HepG2 (cell line): ENCODE data around the gene TNFRSF6B. TPM values are rescaled to one million over a fixed set of nuclear protein-coding genes. Genes with fewer than 3 reads are reported as not detected.

ENCODE experiments used
- ATAD3A ChIP-seq: sonication (generic); formaldehyde crosslinking; IDR thresholded peaks from 2 replicates; pipeline ENCODE4 v1.4.0; 2020; ENCODE audit warnings: missing genetic modification reagents
- BCL3 ChIP-seq: sonication (generic); formaldehyde crosslinking; IDR thresholded peaks from 2 replicates; pipeline ENCODE4 v1.5.1; 2020; ENCODE audit warnings: mild to moderate bottlenecking, missing genetic modification reagents, moderate library complexity
- CREB3 ChIP-seq: sonication (generic); formaldehyde crosslinking; IDR thresholded peaks from 2 replicates; pipeline ENCODE4 v1.5.0; 2020; ENCODE audit warnings: missing genetic modification reagents
- FOXJ3 ChIP-seq: sonication (generic); formaldehyde crosslinking; IDR thresholded peaks from 2 replicates; pipeline ENCODE4 v1.4.0; 2020; ENCODE audit warnings: missing genetic modification reagents, mild to moderate bottlenecking, borderline replicate concordance
- SP5 ChIP-seq: IDR thresholded peaks from 2 replicates; pipeline ENCODE4 v1.6.1; 2016; ENCODE audit warnings: low read depth, borderline replicate concordance
- TARDBP ChIP-seq: sonication (generic); formaldehyde crosslinking; IDR thresholded peaks from 2 replicates; pipeline ENCODE4 v1.8.0; 2022; ENCODE audit warnings: mild to moderate bottlenecking, missing genetic modification reagents
- TBX2 ChIP-seq: sonication (generic); formaldehyde crosslinking; IDR thresholded peaks from 2 replicates; pipeline ENCODE4 v1.5.0; 2020; ENCODE audit warnings: missing genetic modification reagents, mild to moderate bottlenecking, borderline replicate concordance
- TP53 ChIP-seq: sonication (generic); formaldehyde crosslinking; conservative IDR thresholded peaks from 2 replicates; pipeline ENCODE4 v1.4.0; 2020; ENCODE audit warnings: missing genetic modification reagents
- ZBTB20 ChIP-seq: sonication (generic); formaldehyde crosslinking; IDR thresholded peaks from 2 replicates; pipeline ENCODE4 v1.8.1; 2023; ENCODE audit warnings: missing genetic modification reagents, low read depth, mild to moderate bottlenecking, borderline replicate concordance
- ZMAT5 ChIP-seq: sonication (generic); formaldehyde crosslinking; IDR thresholded peaks from 2 replicates; pipeline ENCODE4 v1.5.0; 2020; ENCODE audit warnings: mild to moderate bottlenecking, low read depth, missing genetic modification reagents, borderline replicate concordance
- ZNF281 ChIP-seq: sonication (generic); formaldehyde crosslinking; IDR thresholded peaks from 2 replicates; pipeline ENCODE4 v1.4.0; 2020; ENCODE audit warnings: missing genetic modification reagents, borderline replicate concordance
- ZNF609 ChIP-seq: sonication (generic); formaldehyde crosslinking; IDR thresholded peaks from 2 replicates; pipeline ENCODE4 v1.4.0; 2020; ENCODE audit warnings: mild to moderate bottlenecking, missing genetic modification reagents, borderline replicate concordance
- ZNF710 ChIP-seq: sonication (generic); formaldehyde crosslinking; IDR thresholded peaks from 2 replicates; pipeline ENCODE4 v1.5.0; 2020; ENCODE audit warnings: mild to moderate bottlenecking, missing genetic modification reagents, borderline replicate concordance
- ZNF782 ChIP-seq: sonication (generic); formaldehyde crosslinking; IDR thresholded peaks from 2 replicates; pipeline ENCODE4 v1.4.0; 2020; ENCODE audit warnings: missing genetic modification reagents, mild to moderate bottlenecking, borderline replicate concordance
- polyA plus RNA-seq, 8 experiments: library from polyadenylated mRNA; depleted of rRNA in 3 of 8; stranded (reverse) in 7 of 8; unstranded in 1 of 8; fragments of >200 nt; fragmentation: Illumina TruSeq in 4 of 8; extraction: Trizol in 4 of 8; gene quantifications; 2 replicates each; pipeline versions ENCODE4 v1.2.1 to v1.2.3, GENCODE V29; 2011 to 2016; ENCODE audit warnings: low read depth in 4 of 8, missing spikeins in 1 of 8, mixed read lengths in 1 of 8; ENCODE audit not compliant: insufficient read depth in 1 of 8
- total RNA-seq, 5 experiments: library from RNA; depleted of rRNA; stranded (reverse); fragments of >200 nt; fragmentation: Illumina TruSeq; extraction: Trizol; gene quantifications; 2 replicates each; pipeline ENCODE4 v1.2.3, GENCODE V29; 2016; ENCODE audit warnings: low read depth in 1 of 5

Gene TNFRSF6B
- total and polyA plus RNA-seq, 2 of the 13 experiments (the other 11 are each of a cell fraction or from before 2014, with no cell fraction given) = 0.24 TPM; not detected in 1

GRCh38 chr20:63737945-63738686, 41.7 kb downstream of the TNFRSF6B start (continued):
- TF ChIP-seq BCL3 (CRISPR knock-in tag) = peak; percentile 79; the same call in 1 of the 2 replicates
- TF ChIP-seq FOXJ3 (CRISPR knock-in tag) = no peak
- no peak; the same call in 1 of the 2 replicates for TF ChIP-seq ZMAT5
- 0 out of 2 replicates have a peak, but pooled peaks have one; percentile 63 for TF ChIP-seq TP53 (CRISPR knock-in tag)
- TF ChIP-seq ZNF782 (CRISPR knock-in tag) = peak; percentile 97
- TF ChIP-seq ZBTB20 = peak; percentile 84
- TF ChIP-seq TARDBP (CRISPR knock-in tag) = peak; percentile 70; the same call in 1 of the 2 replicates
- TF ChIP-seq CREB3 = no peak; the same call in 1 of the 2 replicates
- TF ChIP-seq ATAD3A (CRISPR knock-in tag) = 0 out of 2 replicates have a peak, but pooled peaks have one; percentile 37
- TF ChIP-seq SP5 (CRISPR knock-in tag) = peak; percentile 89
- TF ChIP-seq TBX2 (CRISPR knock-in tag) = peak; percentile 87
- TF ChIP-seq ZNF710 (CRISPR knock-in tag) = peak; percentile 48; the same call in 1 of the 2 replicates
- peak; percentile 96 for TF ChIP-seq ZNF281 (CRISPR knock-in tag)
- TF ChIP-seq ZNF609 (CRISPR knock-in tag) = peak; percentile 88
